ENCODE measurements around the gene PECR.

DNA sequence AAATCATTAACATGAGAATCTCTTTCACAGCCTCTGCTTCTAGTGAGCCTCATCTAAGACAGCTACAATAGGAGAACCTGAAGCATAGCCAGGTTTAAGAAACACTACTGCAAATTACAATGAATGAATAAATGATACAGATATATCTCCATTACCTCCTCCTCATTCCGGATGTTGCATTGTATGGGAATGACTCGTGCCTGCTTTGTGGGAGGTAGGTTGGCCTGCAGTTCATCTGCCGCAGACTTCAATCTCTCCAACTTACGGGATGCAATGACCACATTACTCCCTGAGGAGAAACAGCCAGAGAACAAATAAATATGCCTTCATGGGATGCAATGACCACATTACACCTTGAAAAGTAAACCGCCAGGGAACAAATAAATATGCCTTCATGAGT lies 15.4 kb downstream of the PECR start:
- TF ChIP-seq ZNF274 (IDR thresholded peaks at IDR 0.05; ENCODE audit: low read depth, low read length) (no peak), SUZ12 (IDR thresholded peaks at IDR 0.05; ENCODE audit: extremely low read depth, insufficient read depth, insufficient read length) (no peak), YY1 (IDR thresholded peaks at IDR 0.05; ENCODE audit: insufficient read depth, insufficient read length) (no peak)
